Measurements from ENCODE around the gene BSND. TPM values are rescaled to one million over a fixed set of nuclear protein-coding genes. Genes with fewer than 3 reads are reported as not detected.
"Not testable (repeated sequence)": the region's sequence is repeated elsewhere in the genome, so short reads cannot be mapped to it uniquely, and the experiment has no call there.

The BSND gene
- total RNA-seq, 4 donors from 2014 or later, result not detected

GRCh38 chr1:55015123-55015522 is 16.4 kb downstream of the BSND start:
- no peaks in the 10 kb centered on the region for H3K27me3 ChIP-seq
- DNase-seq, result no peak
- no peaks in the 10 kb centered on the region for H3K4me1 ChIP-seq
- no peaks in the 10 kb centered on the region for H3K9me3 ChIP-seq
- intact Hi-C loops (cut with DNase I), result no loop called here
- H3K36me3 ChIP-seq, result no peaks in the 10 kb centered on the region
- no peak overlapping the region for H3K27ac ChIP-seq
- TF ChIP-seq CTCF (IDR thresholded peaks at IDR 0.05) (no peak), POLR2A (IDR thresholded peaks at IDR 0.05) (no peak)
- no peak overlapping the region for H3K4me3 ChIP-seq (replicated peaks in 1 of 3)
- WGBS, 2 donors, result 73 to 93% methylated on average over 3 to 4 of the region's 5 CpGs

GRCh38 chr1:55015731-55016620 is 17.2 kb downstream of the BSND start:
- intact Hi-C loops (cut with DNase I), result no loop called here
- WGBS, 2 donors, result 69 to 73% methylated on average over 12 of the region's 12 CpGs
- Histone ChIP-seq H3K4me1 (no peaks in the 10 kb centered on the region), H3K27ac (no peak overlapping the region), H3K36me3 (no peaks in the 10 kb centered on the region), H3K27me3 (no peaks in the 10 kb centered on the region), H3K4me3 (replicated peaks in 1 of 3) (no peak overlapping the region), H3K9me3 (no peaks in the 10 kb centered on the region)
- no peak for DNase-seq
- TF ChIP-seq POLR2A (IDR thresholded peaks at IDR 0.05) (no peak), CTCF (IDR thresholded peaks at IDR 0.05) (no peak)

- Histone ChIP-seq H3K27me3 (no peaks in the 10 kb centered on the region), H3K27ac (no peak overlapping the region), H3K36me3 (no peaks in the 10 kb centered on the region), H3K9me3 (no peaks in the 10 kb centered on the region), H3K4me3 (replicated peaks in 1 of 3) (no peak overlapping the region), H3K4me1 (no peaks in the 10 kb centered on the region)
- WGBS, 2 donors, result 81 to 87% methylated on average over 9 of the region's 9 CpGs
- intact Hi-C loops (cut with DNase I), result no loop called here
- TF ChIP-seq CTCF (IDR thresholded peaks at IDR 0.05) (no peak), POLR2A (IDR thresholded peaks at IDR 0.05) (no peak)
- DNase-seq, result no peak
These were observed 19.7 kb downstream of the BSND start for GRCh38 chr1:55018395-55018794.

GRCh38 chr1:55021942-55022546 is 23.3 kb downstream of the BSND start:
- WGBS, 2 donors, result 43 to 44% methylated on average over 14 to 15 of the region's 15 CpGs
- Histone ChIP-seq H3K27me3 (no peaks in the 10 kb centered on the region), H3K4me3 (replicated peaks in 1 of 3) (no peak overlapping the region), H3K4me1 (no peaks in the 10 kb centered on the region), H3K9me3 (no peaks in the 10 kb centered on the region), H3K36me3 (no peaks in the 10 kb centered on the region), H3K27ac (no peak overlapping the region)
- DNase-seq, result peak; percentile 80 to 84
- intact Hi-C loops (cut with DNase I), result no loop called here
- TF ChIP-seq POLR2A (IDR thresholded peaks at IDR 0.05), result no peak
- TF ChIP-seq CTCF (IDR thresholded peaks at IDR 0.05), result peak in 5 of 6 experiments; percentile 66 to 88 (median 78)

GRCh38 chr1:55024163-55024562 is 25.4 kb downstream of the BSND start:
- H3K9me3 ChIP-seq; H3K27me3 ChIP-seq; H3K4me3 ChIP-seq (replicated peaks in 1 of 3); DNase-seq; H3K4me1 ChIP-seq; intact Hi-C loops (cut with DNase I); H3K27ac ChIP-seq; H3K36me3 ChIP-seq: not testable (repeated sequence)
- 69 to 78% methylated on average over 10 of the region's 10 CpGs for WGBS, 2 donors

- H3K36me3 ChIP-seq; intact Hi-C loops (cut with DNase I): not testable (repeated sequence)
- WGBS, 2 donors, result 92 to 95% methylated on average over 3 of the region's 3 CpGs
These were observed 27.9 kb downstream of the BSND start for GRCh38 chr1:55026682-55027081.

GRCh38 chr1:55031098-55031497 is 32.4 kb downstream of the BSND start:
- H3K9me3 ChIP-seq; DNase-seq; H3K36me3 ChIP-seq; H3K27ac ChIP-seq; H3K27me3 ChIP-seq; intact Hi-C loops (cut with DNase I); H3K4me3 ChIP-seq (replicated peaks in 1 of 3); H3K4me1 ChIP-seq: not testable (repeated sequence)
- 95 to 97% methylated on average over 5 of the region's 5 CpGs for WGBS, 2 donors

More at GRCh38 chr1:55026682-55027081, 27.9 kb downstream of the BSND start:
- H3K9me3 ChIP-seq; H3K27ac ChIP-seq; H3K27me3 ChIP-seq; DNase-seq; H3K4me1 ChIP-seq; H3K4me3 ChIP-seq (replicated peaks in 1 of 3): not testable (repeated sequence)
